Measurements from ENCODE around the gene FILIP1L.

DNA sequence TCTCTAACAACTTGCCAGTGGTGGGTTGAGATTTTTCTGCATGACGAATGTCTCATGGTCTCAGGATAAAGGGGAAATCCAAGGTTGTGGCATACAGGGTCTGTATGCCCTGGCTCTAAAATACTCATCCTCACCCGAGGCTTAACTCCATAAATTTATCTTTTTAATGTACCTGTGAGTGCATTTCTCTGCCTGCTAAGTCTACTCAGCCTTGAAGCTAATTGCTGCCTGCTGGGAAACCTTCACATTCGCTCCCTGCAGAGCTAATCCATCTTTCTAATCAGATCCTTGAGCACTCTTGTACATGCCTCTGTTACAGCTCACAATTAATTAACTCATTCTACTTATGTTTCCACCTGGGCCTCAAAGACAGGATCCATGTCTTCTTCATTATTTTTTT lies 202.9 kb downstream of the FILIP1L start:
- no peak for TF ChIP-seq EZH2 (IDR thresholded peaks at IDR 0.05; ENCODE audit: borderline replicate concordance, insufficient read depth, low read depth, low read length, poor library complexity, severe bottlenecking)
- TF ChIP-seq, protein P1, sequence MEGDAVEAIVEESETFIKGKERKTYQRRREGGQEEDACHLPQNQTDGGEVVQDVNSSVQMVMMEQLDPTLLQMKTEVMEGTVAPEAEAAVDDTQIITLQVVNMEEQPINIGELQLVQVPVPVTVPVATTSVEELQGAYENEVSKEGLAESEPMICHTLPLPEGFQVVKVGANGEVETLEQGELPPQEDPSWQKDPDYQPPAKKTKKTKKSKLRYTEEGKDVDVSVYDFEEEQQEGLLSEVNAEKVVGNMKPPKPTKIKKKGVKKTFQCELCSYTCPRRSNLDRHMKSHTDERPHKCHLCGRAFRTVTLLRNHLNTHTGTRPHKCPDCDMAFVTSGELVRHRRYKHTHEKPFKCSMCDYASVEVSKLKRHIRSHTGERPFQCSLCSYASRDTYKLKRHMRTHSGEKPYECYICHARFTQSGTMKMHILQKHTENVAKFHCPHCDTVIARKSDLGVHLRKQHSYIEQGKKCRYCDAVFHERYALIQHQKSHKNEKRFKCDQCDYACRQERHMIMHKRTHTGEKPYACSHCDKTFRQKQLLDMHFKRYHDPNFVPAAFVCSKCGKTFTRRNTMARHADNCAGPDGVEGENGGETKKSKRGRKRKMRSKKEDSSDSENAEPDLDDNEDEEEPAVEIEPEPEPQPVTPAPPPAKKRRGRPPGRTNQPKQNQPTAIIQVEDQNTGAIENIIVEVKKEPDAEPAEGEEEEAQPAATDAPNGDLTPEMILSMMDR (IDR thresholded peaks at IDR 0.05), result no peak

Measured in B cell (primary cell).